Neuron (in vitro differentiated cells): ENCODE results near the gene NEUROG2.
A peak's percentile ranks its signal among the peaks of the same experiment; 100 is the strongest.
"Not testable (repeated sequence)": the region's sequence is repeated elsewhere in the genome, so short reads cannot be mapped to it uniquely, and the experiment has no call there.

Experiments used
- H2AFZ ChIP-seq: one replicate; pipeline ENCODE4 v1.6.1; 2013; ENCODE audit warnings: low read depth, mild to moderate bottlenecking, inconsistent platforms, low read length, moderate library complexity
- H3K27me3 ChIP-seq: one replicate; pipeline ENCODE4 v1.6.1; 2013; ENCODE audit warnings: low read length; ENCODE audit not compliant: insufficient read depth
- H3K36me3 ChIP-seq: one replicate; pipeline ENCODE4 v1.6.1; 2013; ENCODE audit warnings: low read length; ENCODE audit not compliant: insufficient read depth
- H3K4me1 ChIP-seq: one replicate; pipeline ENCODE4 v1.6.1; 2013; ENCODE audit warnings: low read length; ENCODE audit not compliant: insufficient read depth
- H3K4me3 ChIP-seq: 2 replicates; pipeline ENCODE4 v1.5.1; 2013; ENCODE audit warnings: mild to moderate bottlenecking, low read length, moderate library complexity
- H3K9me3 ChIP-seq: one replicate; pipeline ENCODE4 v1.6.1; 2013; ENCODE audit warnings: low read length

Gene NEUROG2

DNA sequence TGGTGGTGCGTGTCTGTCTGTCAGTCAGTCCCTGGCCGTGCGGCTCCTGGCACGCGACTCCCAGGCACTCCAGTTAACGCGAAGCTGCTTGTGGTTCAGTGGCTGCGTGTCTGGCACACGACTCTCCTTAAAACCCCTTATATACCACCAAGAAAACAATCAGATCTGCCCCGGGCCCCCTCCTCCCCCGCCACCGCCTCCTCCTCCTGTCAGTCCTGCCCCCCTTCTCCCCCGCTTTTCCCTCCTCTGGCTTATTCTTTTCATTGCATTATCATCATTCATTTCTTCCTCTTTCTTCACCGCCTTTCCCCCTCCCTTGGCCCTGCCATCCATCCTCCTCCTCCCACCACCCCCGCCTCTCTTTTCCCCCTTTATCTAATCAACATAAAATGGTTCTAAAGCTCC, at the start of gene NEUROG2:
Gene NEUROG2 (minus strand): TSS at position 115 of the 405 bp plus-strand sequence. CDS start 705 bp downstream, outside the sequence.
- Histone ChIP-seq H3K27me3 (peaks cover 56% of the 10 kb centered on the region), H3K4me1 (peaks cover 61% of the 10 kb centered on the region), H3K36me3 (no peaks in the 10 kb centered on the region), H2AFZ (peak within 1 kb of the TSS; percentile 73), H3K9me3 (no peaks in the 10 kb centered on the region), H3K4me3 (peak within 1 kb of the TSS; percentile 74)

- H3K36me3 ChIP-seq = peaks cover 10% of the 10 kb centered on the region
- no peak overlapping the region for H2AFZ ChIP-seq
- H3K9me3 ChIP-seq = peaks cover 1% of the 10 kb centered on the region
- no peaks in the 10 kb centered on the region for H3K4me1 ChIP-seq
- no peak overlapping the region for H3K4me3 ChIP-seq
- H3K27me3 ChIP-seq = no peaks in the 10 kb centered on the region
These were observed 48.8 kb upstream of the NEUROG2 start for GRCh38 chr4:112564706-112565270.

- Histone ChIP-seq H3K4me1 (no peaks in the 10 kb centered on the region), H2AFZ (no peak overlapping the region), H3K27me3 (no peaks in the 10 kb centered on the region), H3K36me3 (peaks cover 13% of the 10 kb centered on the region), H3K4me3 (no peak overlapping the region), H3K9me3 (peaks cover 1% of the 10 kb centered on the region)
These were observed 47.6 kb upstream of the NEUROG2 start for GRCh38 chr4:112563431-112564200.

DNA sequence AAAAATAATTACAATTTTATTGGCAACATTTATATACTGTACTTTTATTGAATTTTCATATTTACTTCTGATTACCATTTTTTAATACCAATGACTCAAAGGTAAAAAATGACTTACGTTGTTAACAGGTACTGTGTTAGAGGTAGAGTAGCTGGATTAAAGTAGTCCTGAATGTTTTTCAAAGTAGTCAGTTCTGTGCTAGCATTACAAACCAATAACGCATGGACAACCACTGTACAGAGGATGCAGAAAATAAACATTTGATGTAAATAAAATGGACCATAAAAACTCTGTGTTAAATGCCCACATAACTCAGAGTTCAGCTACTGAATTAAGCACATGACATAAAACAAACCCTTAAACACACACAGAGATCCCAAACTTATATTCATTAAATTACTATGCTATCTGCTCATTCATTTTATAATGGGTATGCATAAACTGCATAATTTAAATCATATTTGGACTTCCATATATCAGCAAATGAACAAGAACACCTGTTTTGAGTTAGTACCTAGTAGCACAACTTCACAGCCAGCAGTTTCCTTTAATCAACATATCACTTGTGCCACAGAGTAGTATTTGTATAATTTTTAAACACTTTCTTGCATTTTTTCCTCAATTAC, 46.4 kb upstream of the NEUROG2 start:
- Histone ChIP-seq H3K9me3 (no peaks in the 10 kb centered on the region), H3K27me3 (no peaks in the 10 kb centered on the region), H3K4me1 (no peaks in the 10 kb centered on the region), H3K36me3 (peaks cover 19% of the 10 kb centered on the region), H2AFZ (no peak overlapping the region), H3K4me3 (no peak overlapping the region)

DNA sequence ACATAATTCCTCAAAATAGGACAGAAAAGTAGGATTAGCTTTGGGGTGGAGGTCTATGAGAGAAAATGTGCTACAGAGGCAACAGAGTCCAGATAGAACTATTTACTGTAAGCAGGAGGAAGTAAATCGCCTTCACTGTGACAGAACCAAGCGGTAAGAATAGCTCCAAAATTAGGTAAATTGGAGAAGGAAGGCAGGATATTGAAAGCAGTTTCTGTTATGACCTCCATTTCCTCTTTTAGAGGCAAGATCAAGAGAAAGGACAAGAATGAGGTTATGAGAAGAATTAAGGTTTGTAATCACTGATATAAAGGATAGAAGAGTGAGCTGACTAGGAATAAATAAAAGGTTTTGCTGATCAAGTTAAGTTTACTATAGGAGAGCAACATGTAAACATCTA, 44.1 kb upstream of the NEUROG2 start:
- Histone ChIP-seq H3K36me3 (peaks cover 19% of the 10 kb centered on the region), H2AFZ (no peak overlapping the region)

GRCh38 chr4:112559053-112559452, 43.1 kb upstream of the NEUROG2 start:
- peaks cover 18% of the 10 kb centered on the region for H3K36me3 ChIP-seq

More for the DNA sequence above, 44.1 kb upstream of the NEUROG2 start:
- no peaks in the 10 kb centered on the region for H3K4me1 ChIP-seq
- no peak overlapping the region for H3K4me3 ChIP-seq
- no peaks in the 10 kb centered on the region for H3K27me3 ChIP-seq
- no peaks in the 10 kb centered on the region for H3K9me3 ChIP-seq

DNA sequence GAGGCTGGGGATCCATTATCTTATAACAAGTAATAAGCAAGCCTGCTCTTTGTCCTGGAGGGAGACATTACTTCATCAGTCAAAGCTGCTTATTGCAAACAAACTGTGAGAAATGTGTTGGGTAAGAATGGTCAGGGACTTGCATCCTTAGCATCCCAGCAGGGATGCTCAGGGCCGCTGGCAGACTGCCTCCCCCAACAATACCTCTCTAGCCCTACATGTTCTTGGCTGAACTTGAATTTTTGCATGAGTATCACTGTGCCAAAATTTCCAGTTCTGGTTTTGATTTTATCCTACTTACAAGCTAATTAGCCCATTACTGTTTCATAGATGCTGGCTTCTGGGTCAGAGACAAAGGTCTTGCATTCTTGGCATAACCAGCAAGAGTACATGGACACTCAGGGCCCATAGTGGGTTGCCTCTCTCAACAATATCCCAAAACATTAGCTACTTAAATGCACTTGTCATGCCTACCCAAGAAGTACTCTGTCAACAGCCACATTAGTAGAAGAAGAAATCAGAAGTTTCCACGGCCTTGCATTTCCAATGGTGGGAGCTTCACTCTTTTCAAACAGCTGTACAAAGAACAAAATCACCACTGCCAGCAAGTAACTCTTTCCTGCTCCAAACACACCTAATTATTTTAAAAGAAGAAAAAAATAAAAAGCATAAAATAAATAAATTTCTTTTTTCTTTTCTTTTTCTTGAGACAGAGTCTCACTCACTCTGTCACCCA, 41.9 kb upstream of the NEUROG2 start:
- Histone ChIP-seq H3K4me3 (no peak overlapping the region), H2AFZ (no peak overlapping the region), H3K4me1 (no peaks in the 10 kb centered on the region), H3K27me3 (no peaks in the 10 kb centered on the region), H3K36me3 (peaks cover 25% of the 10 kb centered on the region), H3K9me3 (no peaks in the 10 kb centered on the region)

More at GRCh38 chr4:112559053-112559452, 43.1 kb upstream of the NEUROG2 start:
- no peaks in the 10 kb centered on the region for H3K27me3 ChIP-seq
- no peaks in the 10 kb centered on the region for H3K9me3 ChIP-seq
- H3K4me3 ChIP-seq = no peak overlapping the region
- no peak overlapping the region for H2AFZ ChIP-seq
- no peaks in the 10 kb centered on the region for H3K4me1 ChIP-seq

DNA sequence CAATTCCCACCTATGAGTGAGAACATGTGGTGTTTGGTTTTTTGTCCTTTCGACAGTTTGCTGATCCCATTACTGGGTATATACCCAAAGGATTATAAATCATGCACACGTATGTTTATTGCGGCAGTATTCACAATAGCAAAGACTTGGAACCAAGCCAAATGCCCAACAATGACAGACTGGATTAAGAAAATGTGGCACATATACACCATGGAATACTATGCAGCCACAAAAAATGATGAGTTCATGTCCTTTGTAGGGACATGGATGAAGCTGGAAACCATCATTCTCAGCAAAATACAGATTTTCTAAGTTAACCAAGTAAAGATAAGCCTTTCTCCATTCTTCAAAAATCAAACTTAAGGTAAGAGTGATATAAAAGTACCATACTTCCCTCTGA, 38.3 kb upstream of the NEUROG2 start:
- not testable (repeated sequence) for H3K27me3 ChIP-seq, H3K4me3 ChIP-seq, H2AFZ ChIP-seq, H3K4me1 ChIP-seq, H3K9me3 ChIP-seq
- peaks cover 16% of the 10 kb centered on the region for H3K36me3 ChIP-seq

- no peak overlapping the region for H2AFZ ChIP-seq
- peaks cover 12% of the 10 kb centered on the region for H3K36me3 ChIP-seq
- no peaks in the 10 kb centered on the region for H3K27me3 ChIP-seq
- H3K4me3 ChIP-seq = no peak overlapping the region
- no peaks in the 10 kb centered on the region for H3K9me3 ChIP-seq
- no peaks in the 10 kb centered on the region for H3K4me1 ChIP-seq
These were observed 36.7 kb upstream of the NEUROG2 start for GRCh38 chr4:112552668-112553067.

- Histone ChIP-seq H3K4me3 (no peak overlapping the region), H3K4me1 (no peaks in the 10 kb centered on the region), H3K36me3 (peaks cover 19% of the 10 kb centered on the region), H2AFZ (no peak overlapping the region), H3K9me3 (no peaks in the 10 kb centered on the region), H3K27me3 (no peaks in the 10 kb centered on the region)
These were observed 34.7 kb upstream of the NEUROG2 start for GRCh38 chr4:112550728-112551127.

GRCh38 chr4:112546476-112546875, 30.5 kb upstream of the NEUROG2 start:
- Histone ChIP-seq H3K4me1 (no peaks in the 10 kb centered on the region), H3K4me3 (no peak overlapping the region), H2AFZ (no peak overlapping the region), H3K36me3 (peaks cover 9% of the 10 kb centered on the region), H3K27me3 (no peaks in the 10 kb centered on the region), H3K9me3 (no peaks in the 10 kb centered on the region)

DNA sequence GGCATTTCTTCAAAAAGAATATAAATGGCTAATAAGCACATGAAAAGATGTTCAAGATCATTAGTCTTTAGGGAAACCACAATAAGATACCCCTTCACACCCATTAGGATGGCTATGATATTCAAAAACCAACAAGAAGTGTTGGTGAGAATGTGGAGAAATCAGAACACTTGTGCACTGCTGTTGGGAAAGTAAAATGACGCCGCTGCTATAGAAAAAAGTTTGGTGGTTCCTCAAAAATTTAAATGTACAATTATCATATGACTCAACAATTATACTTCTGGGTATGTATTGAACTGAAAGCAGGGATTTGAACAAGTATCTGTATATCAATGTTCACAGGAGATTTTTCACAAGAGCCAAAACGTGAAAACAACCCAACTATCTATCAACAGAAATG, 29.4 kb upstream of the NEUROG2 start:
- Histone ChIP-seq H2AFZ (no peak overlapping the region), H3K27me3 (no peaks in the 10 kb centered on the region), H3K4me3 (no peak overlapping the region), H3K9me3 (no peaks in the 10 kb centered on the region), H3K36me3 (peaks cover 9% of the 10 kb centered on the region), H3K4me1 (no peaks in the 10 kb centered on the region)

GRCh38 chr4:112540695-112541094, 24.7 kb upstream of the NEUROG2 start:
- Histone ChIP-seq H3K4me1 (no peaks in the 10 kb centered on the region), H3K4me3 (no peak overlapping the region), H2AFZ (no peak overlapping the region), H3K9me3 (no peaks in the 10 kb centered on the region), H3K36me3 (no peaks in the 10 kb centered on the region), H3K27me3 (no peaks in the 10 kb centered on the region)
